ENCODE measurements around the gene SEMA5A. TPM values are rescaled to one million over a fixed set of nuclear protein-coding genes. Genes with fewer than 3 reads are reported as not detected.

Gene SEMA5A
- total RNA-seq, 3 donors from 2014 or later, result 20.3 to 43.8 (median 33.6) TPM

DNA sequence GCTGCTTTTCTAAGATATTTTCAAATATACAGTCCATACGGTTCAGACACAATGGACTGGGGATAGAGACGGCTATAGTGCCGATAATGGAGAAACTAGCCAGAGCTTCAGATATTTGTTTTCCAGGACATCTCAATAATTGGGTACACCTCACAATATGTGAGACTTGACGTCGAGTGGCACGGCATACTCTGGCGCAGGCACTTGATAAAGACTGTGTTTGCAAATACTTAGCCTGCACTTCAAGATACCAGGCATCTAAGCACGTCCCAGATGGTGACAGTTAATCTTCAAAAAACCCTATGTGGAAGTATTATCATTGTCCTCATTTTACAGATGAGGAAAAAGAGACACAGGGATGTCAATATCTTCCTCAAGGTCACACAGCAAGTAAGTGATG lies 48.5 kb downstream of the SEMA5A start:
- TF ChIP-seq, protein P1, sequence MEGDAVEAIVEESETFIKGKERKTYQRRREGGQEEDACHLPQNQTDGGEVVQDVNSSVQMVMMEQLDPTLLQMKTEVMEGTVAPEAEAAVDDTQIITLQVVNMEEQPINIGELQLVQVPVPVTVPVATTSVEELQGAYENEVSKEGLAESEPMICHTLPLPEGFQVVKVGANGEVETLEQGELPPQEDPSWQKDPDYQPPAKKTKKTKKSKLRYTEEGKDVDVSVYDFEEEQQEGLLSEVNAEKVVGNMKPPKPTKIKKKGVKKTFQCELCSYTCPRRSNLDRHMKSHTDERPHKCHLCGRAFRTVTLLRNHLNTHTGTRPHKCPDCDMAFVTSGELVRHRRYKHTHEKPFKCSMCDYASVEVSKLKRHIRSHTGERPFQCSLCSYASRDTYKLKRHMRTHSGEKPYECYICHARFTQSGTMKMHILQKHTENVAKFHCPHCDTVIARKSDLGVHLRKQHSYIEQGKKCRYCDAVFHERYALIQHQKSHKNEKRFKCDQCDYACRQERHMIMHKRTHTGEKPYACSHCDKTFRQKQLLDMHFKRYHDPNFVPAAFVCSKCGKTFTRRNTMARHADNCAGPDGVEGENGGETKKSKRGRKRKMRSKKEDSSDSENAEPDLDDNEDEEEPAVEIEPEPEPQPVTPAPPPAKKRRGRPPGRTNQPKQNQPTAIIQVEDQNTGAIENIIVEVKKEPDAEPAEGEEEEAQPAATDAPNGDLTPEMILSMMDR (IDR thresholded peaks at IDR 0.05), result no peak
- ATAC-seq, result no peak
- no peak for DNase-seq
- intact Hi-C loops (cut with DNase I, micrococcal nuclease), result no loop called here
- Histone ChIP-seq H3K9me3 (no peaks in the 10 kb centered on the region), H3K4me3 (no peak overlapping the region), H3K4me1 (ENCODE audit: low read depth) (no peaks in the 10 kb centered on the region), H3K36me3 (ENCODE audit: low read depth) (no peaks in the 10 kb centered on the region)

DNA sequence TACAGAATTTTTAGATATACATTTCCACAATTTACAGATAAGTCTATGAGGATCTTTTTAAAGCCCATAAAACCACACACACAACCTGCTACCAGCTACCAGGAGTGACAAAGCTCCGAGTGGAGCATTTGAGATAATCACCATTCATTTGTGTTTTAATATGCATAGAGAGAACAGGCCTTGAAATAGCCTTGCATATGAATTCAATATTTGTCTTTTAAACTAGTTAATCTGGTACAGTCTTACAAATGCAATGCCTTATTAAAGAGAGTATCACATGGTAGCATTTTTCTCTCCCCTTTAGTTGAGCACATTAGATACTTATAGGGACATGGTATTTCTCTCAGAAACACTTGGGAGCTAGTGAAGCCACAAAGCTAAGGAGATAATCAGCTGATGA lies 49.1 kb downstream of the SEMA5A start:
- TF ChIP-seq, protein P1 (IDR thresholded peaks at IDR 0.05), result no peak
- H3K36me3 ChIP-seq (ENCODE audit: low read depth), result no peaks in the 10 kb centered on the region
- no peak overlapping the region for H3K4me3 ChIP-seq
- no peaks in the 10 kb centered on the region for H3K9me3 ChIP-seq
- DNase-seq, result no peak
- intact Hi-C loops (cut with DNase I, micrococcal nuclease), result no loop called here
- H3K4me1 ChIP-seq (ENCODE audit: low read depth), result no peaks in the 10 kb centered on the region
- ATAC-seq, result no peak

DNA sequence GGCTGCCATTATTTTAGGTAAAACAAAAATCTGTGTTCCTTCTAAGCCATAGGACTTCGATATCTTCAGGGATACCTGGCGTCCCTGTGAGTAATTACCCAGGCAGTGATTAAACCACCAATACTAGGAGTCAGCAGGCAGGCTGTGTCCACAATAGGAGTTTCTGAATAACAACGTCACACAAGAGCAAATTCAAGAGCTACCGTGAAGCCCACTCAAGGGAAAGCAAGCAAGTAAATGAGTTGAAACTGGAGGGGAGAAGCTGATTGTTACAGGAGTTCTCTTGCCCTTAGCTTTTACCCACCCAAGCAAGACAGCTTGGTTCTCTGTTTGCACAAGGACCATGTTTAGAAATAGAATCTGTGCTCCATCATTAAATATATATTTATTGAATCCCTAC lies 50.8 kb downstream of the SEMA5A start:
- Histone ChIP-seq H3K36me3 (ENCODE audit: low read depth) (no peaks in the 10 kb centered on the region), H3K4me1 (ENCODE audit: low read depth) (no peaks in the 10 kb centered on the region), H3K4me3 (no peak overlapping the region), H3K9me3 (no peaks in the 10 kb centered on the region)
- no peak for DNase-seq
- TF ChIP-seq, protein P1 (IDR thresholded peaks at IDR 0.05), result no peak
- no peak for ATAC-seq
- intact Hi-C loops (cut with DNase I, micrococcal nuclease), result no loop called here

DNA sequence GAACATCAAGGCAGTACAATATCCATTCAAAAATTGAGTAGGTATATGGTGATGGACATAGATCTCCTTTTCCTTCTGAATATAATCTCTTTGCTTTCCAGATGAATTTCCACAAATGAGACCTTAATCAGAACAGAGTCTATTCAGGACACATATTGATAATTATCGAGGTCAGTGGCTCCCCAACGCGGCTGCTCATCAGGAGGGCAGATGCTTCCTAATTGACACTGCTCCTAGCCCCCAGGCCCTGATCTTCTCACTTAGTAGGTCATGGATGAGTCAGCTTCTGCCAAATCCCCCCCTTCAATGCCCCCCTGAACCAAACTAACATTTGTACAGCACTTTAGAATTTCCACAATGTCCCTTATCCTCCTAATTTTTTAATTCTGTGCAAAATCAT lies 51.6 kb downstream of the SEMA5A start:
- DNase-seq (no peak), ATAC-seq (no peak)
- intact Hi-C loops (cut with DNase I, micrococcal nuclease), result no loop called here
- Histone ChIP-seq H3K9me3 (no peaks in the 10 kb centered on the region), H3K36me3 (ENCODE audit: low read depth) (no peaks in the 10 kb centered on the region), H3K4me1 (ENCODE audit: low read depth) (no peaks in the 10 kb centered on the region), H3K4me3 (no peak overlapping the region)
- TF ChIP-seq, protein P1 (IDR thresholded peaks at IDR 0.05), result no peak

DNA sequence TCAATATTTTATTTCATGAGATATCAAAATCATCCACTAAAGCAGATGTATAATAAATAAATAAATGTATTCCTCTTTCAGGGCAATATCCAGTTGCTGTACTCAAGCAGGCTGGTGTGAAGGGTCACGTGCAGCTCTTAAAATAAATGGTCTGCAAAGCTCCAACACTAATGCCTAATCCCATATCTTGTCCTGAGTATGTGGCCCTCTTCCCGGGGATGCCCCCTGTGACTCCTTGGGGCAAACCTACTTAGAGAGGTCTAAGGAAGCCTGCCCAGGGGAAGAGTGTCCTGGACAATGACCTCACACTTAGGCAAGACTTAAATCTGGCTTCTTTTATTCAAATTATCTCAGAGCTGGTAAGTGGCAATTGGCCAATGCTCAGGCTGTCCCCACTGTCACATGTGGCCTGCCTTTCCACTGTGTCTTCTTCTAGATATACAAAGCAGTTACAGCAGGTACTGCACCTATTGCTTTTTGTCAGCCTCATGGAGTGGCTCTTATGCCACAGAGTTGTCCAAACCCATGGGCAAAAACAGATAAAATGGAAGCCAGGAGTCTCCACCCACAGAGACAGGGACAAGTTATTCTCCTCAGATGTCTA lies 55.3 kb downstream of the SEMA5A start:
- Histone ChIP-seq H3K36me3 (ENCODE audit: low read depth) (no peaks in the 10 kb centered on the region), H3K4me1 (ENCODE audit: low read depth) (no peaks in the 10 kb centered on the region), H3K9me3 (no peaks in the 10 kb centered on the region), H3K4me3 (no peak overlapping the region)
- TF ChIP-seq, protein P1 (IDR thresholded peaks at IDR 0.05), result no peak
- intact Hi-C loops (cut with DNase I, micrococcal nuclease), result no loop called here
- DNase-seq, result no peak
- ATAC-seq, result no peak

DNA sequence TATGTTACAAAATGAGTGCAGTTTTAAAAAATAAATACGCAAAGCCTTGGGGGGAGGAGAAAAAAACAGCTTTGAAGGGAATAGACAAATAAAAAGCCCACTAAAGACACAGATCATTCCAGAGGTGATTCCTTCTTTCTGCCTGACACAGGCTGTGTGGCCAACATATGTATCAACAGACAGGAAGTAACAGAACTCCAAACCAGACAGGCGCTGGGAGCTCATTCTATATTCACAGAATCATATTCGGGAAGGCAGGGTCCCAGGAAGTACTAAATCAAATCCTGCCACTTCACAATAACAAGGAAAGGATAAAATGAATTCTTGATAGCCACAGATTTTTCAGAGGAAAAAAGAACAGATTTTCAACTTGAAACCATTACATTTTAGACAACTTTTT lies 62.1 kb downstream of the SEMA5A start:
- Histone ChIP-seq H3K36me3 (ENCODE audit: low read depth) (no peaks in the 10 kb centered on the region), H3K9me3 (peaks cover 1% of the 10 kb centered on the region), H3K4me1 (ENCODE audit: low read depth) (no peaks in the 10 kb centered on the region), H3K4me3 (no peak overlapping the region)
- intact Hi-C loops (cut with DNase I, micrococcal nuclease), result no loop called here
- TF ChIP-seq, protein P1 (IDR thresholded peaks at IDR 0.05), result no peak
- ATAC-seq (no peak), DNase-seq (no peak)
